Measurements from ENCODE around the gene DIS3. TPM values are rescaled to one million over a fixed set of nuclear protein-coding genes. Genes with fewer than 3 reads are reported as not detected.
"Not testable (repeated sequence)": the region's sequence is repeated elsewhere in the genome, so short reads cannot be mapped to it uniquely, and the experiment has no call there.

The DIS3 gene
- total RNA-seq (2014; rRNA removed; shearing (Covaris generic)), result 80.5 and 85.3 TPM in 2 replicates

GRCh38 chr13:72781451-72782439 is at the start of gene DIS3, which contains the start of gene PIBF1:
TSS of gene DIS3 (minus strand) at chr13:72781900. CDS start at chr13:72781832, 68 bp downstream.
TSS of gene PIBF1 (plus strand) at chr13:72782133. CDS start at chr13:72783470, 1,337 bp downstream.
- DNase-seq (ENCODE audit: low spot score), result peak; percentile 100

- DNase-seq (ENCODE audit: low spot score), result no peak
Measured at GRCh38 chr13:72823724-72824123, 42.0 kb upstream of the DIS3 start.

- DNase-seq (ENCODE audit: low spot score), result no peak
Measured at GRCh38 chr13:72823081-72823480, 41.4 kb upstream of the DIS3 start.

GRCh38 chr13:72820898-72821279 is 39.2 kb upstream of the DIS3 start:
- no peak for DNase-seq (ENCODE audit: low spot score)

- DNase-seq (ENCODE audit: low spot score), result no peak
Measured at GRCh38 chr13:72820156-72820897, 38.6 kb upstream of the DIS3 start.

- peak; percentile 71 for DNase-seq (ENCODE audit: low spot score)
Measured at GRCh38 chr13:72808917-72809500, 27.3 kb upstream of the DIS3 start.

GRCh38 chr13:72806514-72806913 is 24.8 kb upstream of the DIS3 start:
- not testable (repeated sequence) for DNase-seq (ENCODE audit: low spot score)

- no peak for DNase-seq (ENCODE audit: low spot score)
Measured at GRCh38 chr13:72805676-72806346, 24.1 kb upstream of the DIS3 start.

- DNase-seq (ENCODE audit: low spot score), result no peak
Measured at GRCh38 chr13:72804301-72804700, 22.6 kb upstream of the DIS3 start.

- no peak for DNase-seq (ENCODE audit: low spot score)
Measured at GRCh38 chr13:72798817-72799216, 17.1 kb upstream of the DIS3 start.

- no peak for DNase-seq (ENCODE audit: low spot score)
Measured at GRCh38 chr13:72792640-72793039, 10.9 kb upstream of the DIS3 start.

- DNase-seq (ENCODE audit: low spot score), result no peak
Measured at GRCh38 chr13:72788831-72789230, 7.1 kb upstream of the DIS3 start.

GRCh38 chr13:72784679-72785078 is 3.0 kb upstream of the DIS3 start:
- DNase-seq (ENCODE audit: low spot score), result not testable (repeated sequence)

- DNase-seq (ENCODE audit: low spot score), result peak; percentile 57
Measured at GRCh38 chr13:72782717-72783116, 1.0 kb upstream of the DIS3 start.

GRCh38 chr13:72774019-72774418 is 7.7 kb downstream of the DIS3 start:
- no peak for DNase-seq (ENCODE audit: low spot score)

- DNase-seq (ENCODE audit: low spot score), result no peak
Measured at GRCh38 chr13:72763411-72763810, 18.3 kb downstream of the DIS3 start.

GRCh38 chr13:72760189-72760588 is 21.5 kb downstream of the DIS3 start:
- no peak for DNase-seq (ENCODE audit: low spot score)

GRCh38 chr13:72757792-72758535 is 23.7 kb downstream of the DIS3 start:
- no peak for DNase-seq (ENCODE audit: low spot score)

- no peak for DNase-seq (ENCODE audit: low spot score)
Measured at GRCh38 chr13:72754111-72754510, 27.6 kb downstream of the DIS3 start.

- DNase-seq (ENCODE audit: low spot score), result no peak
Measured at GRCh38 chr13:72751220-72751619, 30.5 kb downstream of the DIS3 start.

GRCh38 chr13:72745260-72745659 is 36.4 kb downstream of the DIS3 start:
- DNase-seq (ENCODE audit: low spot score), result no peak
